CD14-positive monocyte (primary cell): Measurements from ENCODE around the gene TAF15. TPM values are rescaled to one million over a fixed set of nuclear protein-coding genes. Genes with fewer than 3 reads are reported as not detected.

Source experiments
- DNase-seq, 3 donors: peaks; one replicate each; pipeline ENCODE4 v3.0.0-alpha.2; 2011 to 2022
- H2AFZ ChIP-seq: 2 replicates; pipeline ENCODE4 v1.6.0; 2012; ENCODE audit warnings: mild to moderate bottlenecking, low read depth, low read length, inconsistent platforms; ENCODE audit not compliant: insufficient read depth, poor library complexity, severe bottlenecking
- H3K27ac ChIP-seq, 2 donors: 1 replicate in 1 of 2; 2 replicates in 1 of 2; pipeline ENCODE4 v1.5.1; 2012 to 2013; ENCODE audit warnings: low read length in 2 of 2, control low read depth in 1 of 2, inconsistent platforms in 1 of 2, low read depth in 1 of 2, mild to moderate bottlenecking in 1 of 2
- H3K27me3 ChIP-seq, 2 donors: one replicate each; pipeline versions ENCODE4 v1.6.0 to v1.6.1; 2011 to 2013; ENCODE audit warnings: low read length in 2 of 2; ENCODE audit not compliant: control insufficient read depth in 2 of 2, insufficient read depth in 2 of 2
- H3K36me3 ChIP-seq, 2 donors: replicated peaks in 1 of 2; 1 replicate in 1 of 2; 2 replicates in 1 of 2; pipeline versions ENCODE4 v1.5.1 to v1.6.1; 2012 to 2013; ENCODE audit warnings: low read length in 2 of 2, control low read depth in 1 of 2, inconsistent platforms in 1 of 2, mild to moderate bottlenecking in 1 of 2; ENCODE audit not compliant: insufficient read depth in 2 of 2, control insufficient read depth in 1 of 2
- H3K4me1 ChIP-seq, 2 donors: 1 replicate in 1 of 2; 2 replicates in 1 of 2; pipeline versions ENCODE4 v1.5.1 to v1.6.1; 2012 to 2013; ENCODE audit warnings: low read length in 2 of 2, control low read depth in 1 of 2, inconsistent platforms in 1 of 2, mild to moderate bottlenecking in 1 of 2, moderate library complexity in 1 of 2; ENCODE audit not compliant: insufficient read depth in 2 of 2, control insufficient read depth in 1 of 2
- H3K4me2 ChIP-seq: replicated peaks from 2 replicates; pipeline ENCODE3; 2012; ENCODE audit warnings: low read length, moderate library complexity, mild to moderate bottlenecking; ENCODE audit not compliant: poor library complexity, severe bottlenecking; ENCODE audit errors: extremely low read depth
- H3K4me3 ChIP-seq, 3 experiments: fragments of 200-600 bp in 1 of 3; sonication (generic) in 1 of 3; replicated peaks in 1 of 3; 1 replicate in 2 of 3; 2 replicates in 1 of 3; pipeline ENCODE4 v1.5.1; 2011 to 2013; ENCODE audit warnings: low read length in 3 of 3, mild to moderate bottlenecking in 3 of 3, control low read depth in 2 of 3, low read depth in 2 of 3, inconsistent platforms in 1 of 3, moderate library complexity in 1 of 3
- H3K79me2 ChIP-seq: 2 replicates; pipeline ENCODE4 v1.6.0; 2012; ENCODE audit warnings: mild to moderate bottlenecking, control low read depth, inconsistent platforms, low read length, moderate library complexity; ENCODE audit not compliant: insufficient read depth
- H3K9ac ChIP-seq: 2 replicates; pipeline ENCODE4 v1.6.0; 2017; ENCODE audit warnings: low read length, mild to moderate bottlenecking; ENCODE audit not compliant: insufficient read depth, poor library complexity, severe bottlenecking
- H3K9me3 ChIP-seq, 2 donors: replicated peaks in 1 of 2; 1 replicate in 1 of 2; 2 replicates in 1 of 2; pipeline versions ENCODE4 v1.5.1 to v1.6.1; 2012 to 2013; ENCODE audit warnings: low read length in 2 of 2, control low read depth in 1 of 2; ENCODE audit not compliant: control insufficient read depth in 1 of 2, insufficient read depth in 1 of 2
- H4K20me1 ChIP-seq: 2 replicates; pipeline ENCODE4 v1.6.0; 2012; ENCODE audit warnings: mild to moderate bottlenecking, low read length, control low read depth, moderate library complexity; ENCODE audit not compliant: insufficient read depth
- H3K27ac Mint-ChIP-seq, 7 donors: one replicate each; pipeline ENCODE4 v1.8.0; 2020; ENCODE audit warnings: mild to moderate bottlenecking in 7 of 7, mixed read lengths in 7 of 7, moderate library complexity in 6 of 7, inconsistent platforms in 2 of 7
- H3K27me3 Mint-ChIP-seq, 3 donors: one replicate each; pipeline ENCODE4 v1.8.0; 2021 to 2022; ENCODE audit warnings: low read depth in 3 of 3, mild to moderate bottlenecking in 3 of 3, mixed read lengths in 3 of 3, moderate library complexity in 3 of 3, inconsistent platforms in 1 of 3
- H3K36me3 Mint-ChIP-seq, 2 donors: one replicate each; pipeline ENCODE4 v1.8.0; 2020; ENCODE audit warnings: mixed read lengths in 2 of 2, inconsistent platforms in 1 of 2, mild to moderate bottlenecking in 1 of 2
- H3K4me1 Mint-ChIP-seq: one replicate; pipeline ENCODE4 v1.8.0; 2020; ENCODE audit warnings: mild to moderate bottlenecking, mixed read lengths
- H3K4me3 Mint-ChIP-seq, 2 donors: one replicate each; pipeline ENCODE4 v1.8.0; 2020; ENCODE audit warnings: mild to moderate bottlenecking in 2 of 2, mixed read lengths in 2 of 2, moderate library complexity in 1 of 2
- H3K9me3 Mint-ChIP-seq, 7 donors: one replicate each; pipeline ENCODE4 v1.8.0; 2020 to 2022; ENCODE audit warnings: mixed read lengths in 7 of 7, mild to moderate bottlenecking in 6 of 7, moderate library complexity in 6 of 7, inconsistent platforms in 2 of 7
- CTCF ChIP-seq: fragments of 200-600 bp; IDR thresholded peaks from one replicate; pipeline ENCODE4 v1.8.0; 2022; ENCODE audit warnings: antibody characterized with exemption, mild to moderate bottlenecking
- WGBS: methylation state at CpG from one replicate; pipeline ENCODE4 v1.1.5; 2013; ENCODE audit warnings: missing lambda C conversion rate; ENCODE audit not compliant: insufficient coverage; 5-methylcytosine and 5-hydroxymethylcytosine counted together
- intact Hi-C, 2 donors: fragments of 100-400 bp; cut with micrococcal nuclease; formaldehyde crosslinking; loops; one replicate each; pipeline versions ENCODE4 v1.15.0 to v1.15.1; 2023
- polyA plus RNA-seq, 3 donors: library from polyadenylated mRNA; depleted of rRNA in 1 of 3; unstranded in 2 of 3; stranded (reverse) in 1 of 3; fragments of 300-500 nt in 2 of 3; fragments of >200 nt in 1 of 3; fragmentation: Illumina TruSeq in 2 of 3; gene quantifications; 1 replicate in 2 of 3; 2 replicates in 1 of 3; pipeline ENCODE4 v1.2.3, GENCODE V29; 2012 to 2021

Gene TAF15
- polyA plus RNA-seq, 3 donors: 6.0 to 50.6 (median 16.3) TPM

GRCh38 chr17:35879773-35880654 lies 70.7 kb downstream of the TAF15 start, which contains the start of gene CCL5:
CCL5 (minus strand) TSS chr17:35880360.
- H3K9me3 Mint-ChIP-seq: no peaks in the 10 kb centered on the region
- DNase-seq: peak; percentile 53 to 73 (median 54)

GRCh38 chr17:35889241-35889640 lies 80.0 kb downstream of the TAF15 start:
- intact Hi-C loops: no loop called here
- Mint-ChIP-seq H3K27ac (no peak overlapping the region), H3K4me3 (no peak overlapping the region), H3K36me3 (no peaks in the 10 kb centered on the region), H3K4me1 (peaks cover 27% of the 10 kb centered on the region), H3K9me3 (no peaks in the 10 kb centered on the region), H3K27me3 (peaks cover 0 to 9% (median 7%) of the 10 kb centered on the region in 3 donors)
- H3K9ac ChIP-seq: no peak overlapping the region
- no peak for TF ChIP-seq CTCF
- H3K27me3 ChIP-seq: no peaks in the 10 kb centered on the region
- H4K20me1 ChIP-seq: no peaks in the 10 kb centered on the region
- H3K9me3 ChIP-seq: no peaks in the 10 kb centered on the region
- H3K4me1 ChIP-seq: peaks cover 9 to 17% of the 10 kb centered on the region in 2 donors
- no peak overlapping the region for H2AFZ ChIP-seq
- no peaks in the 10 kb centered on the region for H3K36me3 ChIP-seq
- H3K79me2 ChIP-seq: no peaks in the 10 kb centered on the region
- H3K27ac ChIP-seq: no peak overlapping the region
- WGBS: no CpG with 5 or more reads among the region's 2 CpGs
- no peak overlapping the region for H3K4me3 ChIP-seq
- H3K4me2 ChIP-seq: no peak overlapping the region
- DNase-seq: no peak

More at GRCh38 chr17:35879773-35880654, 70.7 kb downstream of the TAF15 start, which contains the start of gene CCL5:
- H3K27me3 Mint-ChIP-seq: no peaks in the 10 kb centered on the region
- H3K9ac ChIP-seq: no peak within 1 kb of the TSS
- H3K4me1 ChIP-seq: peaks cover 14 to 25% of the 10 kb centered on the region in 2 donors
- H3K4me3 Mint-ChIP-seq: no peak within 1 kb of the TSS
- peak within 1 kb of the TSS; percentile 24 for H2AFZ ChIP-seq
- H4K20me1 ChIP-seq: no peaks in the 10 kb centered on the region
- intact Hi-C loops: no loop called here
- no peaks in the 10 kb centered on the region for H3K36me3 Mint-ChIP-seq
- no peaks in the 10 kb centered on the region for H3K79me2 ChIP-seq
- H3K27ac ChIP-seq: peak within 1 kb of the TSS in 1 of 2 donors; percentile 73
- H3K4me2 ChIP-seq: peak within 1 kb of the TSS; percentile 12
- 68% methylated on average over 9 of the region's 11 CpGs for WGBS
- peak within 1 kb of the TSS in 6 of 7 donors; percentile 41 to 84 (median 74) for H3K27ac Mint-ChIP-seq
- H3K27me3 ChIP-seq: no peaks in the 10 kb centered on the region
- H3K9me3 ChIP-seq: no peaks in the 10 kb centered on the region
- no peaks in the 10 kb centered on the region for H3K36me3 ChIP-seq
- H3K4me1 Mint-ChIP-seq: peaks cover 21% of the 10 kb centered on the region
- H3K4me3 ChIP-seq: no peak within 1 kb of the TSS
- TF ChIP-seq CTCF: no peak
